Right lobe of liver (tissue), 4 donors: Measurements from ENCODE around the gene SGCA.

Experiments
- CTCF ChIP-seq, 4 donors: fragments of 200-600 bp in 3 of 4; fragments of 450-650 bp in 1 of 4; IDR thresholded peaks; one replicate each; pipeline versions ENCODE4 v1.5.1 to v1.8.0; 2016 to 2022; ENCODE audit warnings: antibody characterized with exemption in 4 of 4, mild to moderate bottlenecking in 2 of 4
- POLR2A ChIP-seq: fragments of 450-650 bp; IDR thresholded peaks from one replicate; pipeline ENCODE4 v1.6.1; 2017; ENCODE audit warnings: antibody characterized with exemption, mild to moderate bottlenecking
- donor health status: DM: no; HTN: no; CAD: no.
- donor health status: DM: no; HTN: no; CAD: no.
- donor health status: DM: no; HTN: yes; CAD: no.

GRCh38 chr17:50180620-50181019 lies 14.8 kb downstream of the SGCA start:
- TF ChIP-seq CTCF (IDR thresholded peaks at IDR 0.05) (no peak), POLR2A (no peak)
